DLD1 (cell line): ENCODE measurements around the gene RET.

Experiments used
- in situ Hi-C: cut with HindIII; loops from 2 replicates; pipeline ENCODE4 v1.10.0; 2017; ENCODE audit warnings: low sequenced_read_pairs

RET gene

DNA sequence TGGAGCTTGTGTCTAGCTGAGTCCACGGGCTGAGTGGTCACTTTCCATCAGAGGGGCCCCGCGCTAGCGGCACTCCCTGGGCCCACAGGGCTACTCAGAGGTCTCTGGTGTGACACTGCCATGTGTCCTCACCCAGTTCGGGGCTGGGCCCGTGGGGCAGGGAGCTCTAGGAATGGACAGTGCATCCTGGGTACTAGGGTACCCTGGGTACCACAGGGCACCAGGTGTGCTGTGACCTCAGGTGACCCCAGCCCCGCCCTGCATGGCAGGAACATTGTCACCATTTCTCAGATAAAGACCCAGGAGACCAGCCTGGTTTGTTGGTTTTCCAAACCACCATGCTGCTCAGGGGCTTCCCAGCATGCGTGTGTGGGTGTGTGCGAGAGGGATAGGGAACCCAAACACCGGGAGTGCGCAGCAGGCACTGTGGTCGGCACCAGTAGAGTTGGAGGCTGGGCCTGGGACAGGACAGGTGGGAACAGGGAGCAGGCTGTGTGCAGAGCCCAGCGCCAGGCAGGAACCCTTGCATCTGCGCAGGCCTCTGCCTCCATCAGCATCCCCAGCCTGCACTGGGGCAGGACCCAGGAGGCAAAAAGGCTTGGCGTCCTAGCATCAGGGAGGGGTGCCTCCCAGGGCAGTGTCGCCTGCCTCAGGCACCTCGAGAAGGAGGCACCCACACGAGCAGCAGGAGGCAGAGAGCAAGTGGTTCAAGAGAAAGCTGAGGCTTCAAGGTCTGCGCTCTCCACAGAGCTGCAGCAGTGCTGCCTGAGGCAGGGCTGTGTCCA, 42.0 kb downstream of the RET start:
- in situ Hi-C loops: no loop called here

DNA sequence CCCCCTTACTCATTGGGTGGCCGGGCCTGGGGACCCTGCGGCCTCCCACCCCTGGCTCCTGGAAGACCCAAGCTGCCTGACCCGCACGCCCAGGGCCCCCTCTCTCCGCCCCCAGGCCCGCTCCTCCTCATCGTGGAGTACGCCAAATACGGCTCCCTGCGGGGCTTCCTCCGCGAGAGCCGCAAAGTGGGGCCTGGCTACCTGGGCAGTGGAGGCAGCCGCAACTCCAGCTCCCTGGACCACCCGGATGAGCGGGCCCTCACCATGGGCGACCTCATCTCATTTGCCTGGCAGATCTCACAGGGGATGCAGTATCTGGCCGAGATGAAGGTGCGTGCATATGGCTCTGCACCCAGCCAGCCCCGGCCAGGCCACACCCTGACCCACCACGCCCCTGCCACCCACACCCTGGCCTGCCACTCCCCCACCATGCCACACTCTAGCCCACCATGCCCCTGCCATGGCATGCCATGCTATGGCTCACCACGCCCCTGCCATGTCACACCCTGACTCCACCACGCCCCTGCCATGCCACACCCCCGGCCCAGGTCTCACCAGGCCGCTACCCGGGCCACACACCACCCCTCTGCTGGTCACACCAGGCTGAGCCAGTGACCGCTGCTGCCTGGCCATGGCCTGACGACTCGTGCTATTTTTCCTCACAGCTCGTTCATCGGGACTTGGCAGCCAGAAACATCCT, 42.7 kb downstream of the RET start:
- in situ Hi-C loops: no loop called here

DNA sequence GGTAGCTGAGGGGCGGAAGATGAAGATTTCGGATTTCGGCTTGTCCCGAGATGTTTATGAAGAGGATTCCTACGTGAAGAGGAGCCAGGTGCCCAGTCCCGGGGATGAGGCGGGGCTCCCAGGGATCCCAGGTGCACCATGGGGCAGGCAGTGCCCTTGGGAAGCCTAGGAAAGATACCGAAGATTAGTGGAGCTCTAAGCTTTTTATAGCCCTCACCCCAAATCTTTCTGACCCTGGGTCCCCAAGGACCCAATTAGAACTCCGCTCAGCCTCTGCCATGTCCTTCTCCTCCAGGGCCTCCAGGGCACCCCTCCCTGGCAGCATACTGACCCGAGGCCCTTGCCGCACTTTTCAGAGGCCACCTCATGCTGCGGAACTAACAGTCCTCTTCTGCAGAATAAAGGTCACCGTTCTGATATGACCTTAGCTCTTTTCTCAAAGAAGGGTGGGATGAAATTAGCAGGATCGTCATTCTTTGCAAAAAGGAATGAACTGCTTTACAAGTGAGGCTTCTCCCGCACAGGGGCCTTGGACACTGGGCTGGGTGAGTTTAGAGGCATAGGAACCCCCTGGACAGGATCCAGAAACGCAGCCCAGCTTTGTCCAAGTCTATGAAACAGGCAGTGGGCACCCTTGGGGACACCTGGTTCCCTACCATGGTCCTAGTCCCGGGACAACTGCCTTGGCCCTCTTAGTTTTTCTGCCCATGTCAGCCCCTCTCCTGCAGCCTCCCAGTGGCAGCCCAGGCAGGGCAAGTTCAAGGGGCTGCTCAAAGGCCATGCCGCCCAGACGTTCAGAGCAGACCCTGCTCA, 43.5 kb downstream of the RET start:
- in situ Hi-C loops: no loop called here

DNA sequence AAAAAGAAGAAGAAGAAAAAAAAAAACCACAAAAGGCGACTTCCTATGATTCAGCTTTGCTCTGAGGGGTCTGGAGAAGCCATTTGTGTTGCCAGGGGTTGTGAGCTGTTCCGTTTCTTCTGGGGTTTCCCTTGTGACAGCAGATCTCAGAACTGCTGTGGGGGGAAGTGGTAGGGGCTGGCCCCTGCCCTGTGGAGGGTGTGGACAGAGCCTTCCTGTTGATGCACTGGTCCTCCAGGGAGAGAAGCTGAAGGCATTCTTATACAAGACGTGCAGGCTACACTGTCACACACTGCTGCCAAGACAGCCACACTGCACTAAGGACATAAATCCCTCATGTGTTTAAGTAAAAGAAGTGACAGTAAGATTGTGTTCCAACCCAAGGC, 44.1 kb downstream of the RET start:
- in situ Hi-C loops: no loop called here

DNA sequence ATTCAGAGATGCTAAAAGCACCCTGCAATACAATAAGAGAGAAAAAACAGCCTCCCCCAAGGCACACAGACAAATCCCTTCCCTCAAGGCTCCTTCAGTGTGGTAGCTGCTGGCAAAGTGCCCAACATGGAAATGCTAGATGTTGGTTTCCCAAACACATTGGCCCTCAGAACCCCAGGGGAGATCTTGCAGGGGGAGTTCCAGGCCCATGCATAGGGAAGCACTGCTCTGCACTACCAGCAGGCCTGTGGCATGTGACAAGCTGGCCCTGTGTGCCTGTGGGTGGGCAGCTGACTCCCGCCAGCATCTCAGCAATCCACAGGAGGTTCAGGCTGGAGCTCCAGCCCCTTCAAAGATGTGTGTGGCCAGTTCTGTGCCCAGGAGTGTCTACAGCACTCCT, 44.6 kb downstream of the RET start:
- in situ Hi-C loops: no loop called here

DNA sequence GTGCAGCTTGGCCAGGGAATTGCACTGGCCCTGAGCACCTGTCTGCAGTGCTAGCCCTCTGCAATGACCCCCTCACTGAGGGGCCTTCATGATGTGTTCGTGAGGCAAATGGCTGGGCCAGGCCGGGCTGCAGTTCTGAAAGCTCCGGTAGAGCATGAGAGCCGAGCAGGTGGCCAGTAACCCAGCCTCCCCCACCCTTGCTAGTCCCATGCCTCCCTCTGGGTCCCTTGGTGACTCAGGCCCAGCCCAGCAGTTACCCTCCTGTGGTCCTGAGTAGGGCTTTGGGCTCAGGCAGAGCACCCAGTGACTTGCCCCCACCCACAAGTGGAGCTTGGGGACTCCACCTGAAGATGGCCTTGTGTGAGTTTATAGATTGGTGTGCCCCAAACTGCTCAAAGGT, 45.2 kb downstream of the RET start:
- in situ Hi-C loops: no loop called here

DNA sequence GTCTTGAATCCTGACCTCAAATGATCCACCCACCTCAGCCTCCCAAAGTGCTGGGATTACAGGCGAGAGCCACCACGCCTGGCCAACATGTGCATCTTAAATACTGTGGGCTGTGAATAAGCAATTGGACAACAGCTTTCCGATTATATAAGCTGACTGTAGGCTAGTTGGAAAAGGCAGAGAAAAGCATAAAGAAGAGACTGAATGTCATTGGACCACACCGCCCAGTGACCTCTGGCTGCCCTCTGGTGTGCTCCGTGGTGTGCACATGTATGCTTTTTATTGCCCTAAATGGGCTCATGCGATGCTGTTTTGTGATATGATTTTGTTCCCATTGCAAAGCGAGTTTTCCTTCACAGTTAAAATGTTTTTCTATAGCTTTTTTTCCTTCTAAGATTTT, 46.0 kb downstream of the RET start:
- in situ Hi-C loops: no loop called here

DNA sequence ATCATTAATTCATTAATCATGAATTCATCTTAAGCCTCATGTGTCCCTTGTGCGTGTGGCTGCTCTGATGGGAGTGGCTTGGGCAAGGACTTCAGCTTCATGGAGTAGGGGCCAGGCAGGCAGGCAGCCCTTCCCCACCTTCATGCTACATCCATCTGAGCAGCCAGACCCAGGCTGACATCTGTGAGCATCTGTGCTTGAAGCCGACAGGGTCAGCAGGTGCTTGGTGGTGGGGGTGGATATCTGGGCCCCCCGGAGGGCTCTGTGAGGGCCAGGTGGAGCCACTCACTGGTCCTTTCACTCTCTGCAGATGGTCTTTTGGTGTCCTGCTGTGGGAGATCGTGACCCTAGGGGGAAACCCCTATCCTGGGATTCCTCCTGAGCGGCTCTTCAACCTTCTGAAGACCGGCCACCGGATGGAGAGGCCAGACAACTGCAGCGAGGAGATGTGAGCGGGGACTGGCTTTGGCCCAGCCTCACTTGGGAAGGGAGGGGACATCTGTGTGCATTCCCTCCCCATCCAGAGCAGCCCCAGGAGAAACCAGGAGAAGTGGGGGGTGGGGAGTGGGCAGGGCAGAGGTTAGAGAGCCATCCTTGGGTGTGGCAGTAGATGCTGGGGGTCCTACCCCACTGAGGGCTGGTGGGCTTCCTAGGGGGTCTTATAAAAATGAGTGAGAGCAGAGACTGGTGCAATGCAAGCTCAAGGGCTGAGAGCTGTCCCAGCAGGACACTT, 46.7 kb downstream of the RET start:
- in situ Hi-C loops: no loop called here

DNA sequence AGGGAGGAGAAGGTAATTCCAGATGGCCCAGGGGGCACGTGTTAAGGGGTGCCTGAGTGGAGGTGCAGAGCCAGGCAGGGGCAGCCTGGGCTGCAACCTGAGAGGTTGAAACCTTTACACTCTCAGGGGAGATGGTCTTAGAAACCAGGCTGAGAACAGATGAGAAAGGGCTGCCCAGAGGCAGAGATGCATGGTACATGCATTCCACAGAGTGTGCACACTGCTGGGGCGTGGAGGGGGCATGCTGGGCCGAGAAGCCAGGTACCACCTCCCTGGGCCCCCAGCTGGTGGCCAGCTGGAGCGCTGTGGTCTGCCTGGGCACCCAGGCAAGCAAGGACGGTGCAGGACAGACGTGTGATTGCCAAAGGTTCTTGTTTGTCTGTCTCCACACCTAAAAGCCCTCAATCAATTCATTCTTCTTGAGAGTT, 47.2 kb downstream of the RET start:
- in situ Hi-C loops: no loop called here

DNA sequence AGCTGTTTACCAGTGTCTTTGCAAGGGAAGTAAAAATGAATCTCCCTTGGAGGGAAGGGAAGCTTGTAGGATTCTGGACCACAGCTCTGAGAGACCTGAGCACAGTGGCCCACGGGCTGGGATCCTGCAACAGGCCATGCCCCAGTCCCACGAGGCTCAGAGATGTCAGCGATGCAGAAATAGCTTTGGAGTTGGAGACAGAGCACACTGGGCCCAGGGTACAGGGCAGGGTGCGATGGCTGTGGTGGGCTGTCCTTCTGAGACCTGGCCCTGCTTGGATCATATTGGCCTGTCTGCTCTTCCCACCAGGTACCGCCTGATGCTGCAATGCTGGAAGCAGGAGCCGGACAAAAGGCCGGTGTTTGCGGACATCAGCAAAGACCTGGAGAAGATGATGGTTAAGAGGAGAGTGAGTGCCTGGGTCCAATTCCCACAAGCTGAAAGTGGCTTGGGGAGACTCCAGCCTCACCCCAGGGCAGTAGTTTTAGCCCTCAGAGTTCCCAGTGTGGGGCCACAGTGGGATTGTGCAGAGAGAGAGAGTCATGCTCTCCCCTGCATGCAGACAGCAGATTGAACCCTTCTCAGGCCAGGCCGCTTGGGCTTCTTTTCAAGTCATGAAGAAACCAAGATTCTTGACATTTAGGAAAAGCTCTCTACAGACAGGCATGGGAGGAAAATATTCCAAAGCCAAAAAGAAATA, 47.9 kb downstream of the RET start:
- in situ Hi-C loops: no loop called here

DNA sequence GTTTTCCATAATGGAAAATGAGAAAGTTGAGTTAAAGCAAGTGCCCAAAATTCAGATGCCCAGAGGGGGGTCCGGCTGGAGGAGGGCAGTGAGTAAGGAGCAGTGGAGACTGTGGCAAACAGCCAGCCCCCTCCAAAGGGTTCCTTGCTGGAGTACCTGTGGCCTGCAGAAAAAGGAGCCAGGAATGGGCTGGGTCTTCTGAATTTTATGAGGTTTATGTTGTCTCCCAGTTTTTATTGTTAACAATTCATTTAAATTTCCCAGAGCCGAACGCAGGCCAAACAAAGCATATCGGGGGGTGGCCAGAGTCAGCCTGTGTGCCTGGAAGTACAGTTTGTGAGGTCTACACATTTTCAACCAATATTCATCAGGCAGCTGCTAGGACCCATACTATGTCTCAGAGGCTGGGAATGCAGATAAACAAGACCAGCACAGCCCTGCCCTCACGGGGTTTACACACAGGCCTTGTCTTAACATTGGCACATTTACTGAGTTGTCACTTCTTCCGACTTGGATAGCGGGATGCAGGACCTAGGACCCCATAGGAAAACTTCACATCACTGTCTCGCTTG, 48.5 kb downstream of the RET start:
- in situ Hi-C loops: no loop called here

DNA sequence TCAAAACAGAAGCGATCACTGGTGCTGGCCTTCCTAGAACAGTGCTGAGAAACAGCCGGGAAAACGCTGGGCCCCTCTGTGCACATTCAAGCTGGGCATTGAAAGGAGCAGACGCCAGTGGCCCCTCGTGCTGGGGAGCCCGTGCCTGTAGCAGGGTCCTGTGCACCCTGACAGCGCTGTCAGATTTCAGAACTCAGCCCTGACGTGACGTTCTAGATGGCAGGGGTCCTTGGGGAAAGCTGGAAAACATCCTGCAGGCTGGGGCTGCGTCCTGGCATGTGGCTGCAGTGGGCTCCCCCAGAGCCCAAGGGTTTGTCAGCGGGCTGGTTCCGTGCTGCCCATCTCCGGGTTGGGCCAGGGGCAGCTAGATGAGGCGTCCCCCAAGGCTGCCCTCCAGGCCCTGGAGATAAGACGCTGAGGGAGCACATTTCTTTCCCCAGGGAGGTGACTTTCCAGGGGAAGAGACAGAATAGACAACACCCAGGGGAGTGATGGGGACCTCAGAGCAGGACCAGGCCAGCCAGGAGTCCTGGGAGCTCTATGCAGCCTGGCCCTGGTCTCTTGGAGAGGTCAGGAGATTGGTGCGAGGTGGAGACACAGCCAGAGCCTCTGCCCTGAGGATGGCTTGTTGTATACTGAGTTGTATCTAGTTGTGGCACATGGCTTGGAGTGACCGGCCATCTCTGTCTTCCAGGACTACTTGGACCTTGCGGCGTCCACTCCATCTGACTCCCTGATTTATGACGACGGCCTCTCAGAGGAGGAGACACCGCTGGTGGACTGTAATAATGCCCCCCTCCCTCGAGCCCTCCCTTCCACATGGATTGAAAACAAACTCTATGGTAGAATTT, 49.2 kb downstream of the RET start:
- in situ Hi-C loops: no loop called here

DNA sequence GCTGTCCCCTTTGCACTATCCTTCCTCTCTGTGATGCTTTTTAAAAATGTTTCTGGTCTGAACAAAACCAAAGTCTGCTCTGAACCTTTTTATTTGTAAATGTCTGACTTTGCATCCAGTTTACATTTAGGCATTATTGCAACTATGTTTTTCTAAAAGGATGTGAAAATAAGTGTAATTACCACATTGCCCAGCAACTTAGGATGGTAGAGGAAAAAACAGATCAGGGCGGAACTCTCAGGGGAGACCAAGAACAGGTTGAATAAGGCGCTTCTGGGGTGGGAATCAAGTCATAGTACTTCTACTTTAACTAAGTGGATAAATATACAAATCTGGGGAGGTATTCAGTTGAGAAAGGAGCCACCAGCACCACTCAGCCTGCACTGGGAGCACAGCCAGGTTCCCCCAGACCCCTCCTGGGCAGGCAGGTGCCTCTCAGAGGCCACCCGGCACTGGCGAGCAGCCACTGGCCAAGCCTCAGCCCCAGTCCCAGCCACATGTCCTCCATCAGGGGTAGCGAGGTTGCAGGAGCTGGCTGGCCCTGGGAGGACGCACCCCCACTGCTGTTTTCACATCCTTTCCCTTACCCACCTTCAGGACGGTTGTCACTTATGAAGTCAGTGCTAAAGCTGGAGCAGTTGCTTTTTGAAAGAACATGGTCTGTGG, 50.0 kb downstream of the RET start:
- in situ Hi-C loops: no loop called here

DNA sequence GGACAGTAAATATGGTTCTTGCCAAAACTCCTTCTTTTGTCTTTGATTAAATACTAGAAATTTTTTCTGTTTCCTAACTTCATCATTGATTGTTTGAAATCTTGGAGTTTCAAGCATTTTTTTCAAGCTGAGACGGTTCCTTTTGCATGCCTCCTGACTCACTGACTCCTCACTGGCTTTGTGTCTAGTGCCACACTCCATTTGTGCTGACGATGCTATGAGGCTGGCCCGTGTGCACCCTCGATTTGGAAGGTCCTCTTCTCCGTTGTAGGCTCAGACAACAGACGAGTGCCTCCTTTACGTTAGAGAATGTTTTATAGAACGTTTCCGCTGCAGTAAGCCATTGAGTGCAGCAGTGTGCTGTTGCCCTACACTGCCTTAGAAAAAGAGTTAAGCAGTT, 50.6 kb downstream of the RET start:
- in situ Hi-C loops: no loop called here

DNA sequence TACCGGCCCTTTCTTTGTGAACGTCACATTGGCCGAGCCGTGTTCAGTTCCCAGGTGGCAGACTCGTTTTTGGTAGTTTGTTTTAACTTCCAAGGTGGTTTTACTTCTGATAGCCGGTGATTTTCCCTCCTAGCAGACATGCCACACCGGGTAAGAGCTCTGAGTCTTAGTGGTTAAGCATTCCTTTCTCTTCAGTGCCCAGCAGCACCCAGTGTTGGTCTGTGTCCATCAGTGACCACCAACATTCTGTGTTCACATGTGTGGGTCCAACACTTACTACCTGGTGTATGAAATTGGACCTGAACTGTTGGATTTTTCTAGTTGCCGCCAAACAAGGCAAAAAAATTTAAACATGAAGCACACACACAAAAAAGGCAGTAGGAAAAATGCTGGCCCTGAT, 51.5 kb downstream of the RET start:
- in situ Hi-C loops: no loop called here

DNA sequence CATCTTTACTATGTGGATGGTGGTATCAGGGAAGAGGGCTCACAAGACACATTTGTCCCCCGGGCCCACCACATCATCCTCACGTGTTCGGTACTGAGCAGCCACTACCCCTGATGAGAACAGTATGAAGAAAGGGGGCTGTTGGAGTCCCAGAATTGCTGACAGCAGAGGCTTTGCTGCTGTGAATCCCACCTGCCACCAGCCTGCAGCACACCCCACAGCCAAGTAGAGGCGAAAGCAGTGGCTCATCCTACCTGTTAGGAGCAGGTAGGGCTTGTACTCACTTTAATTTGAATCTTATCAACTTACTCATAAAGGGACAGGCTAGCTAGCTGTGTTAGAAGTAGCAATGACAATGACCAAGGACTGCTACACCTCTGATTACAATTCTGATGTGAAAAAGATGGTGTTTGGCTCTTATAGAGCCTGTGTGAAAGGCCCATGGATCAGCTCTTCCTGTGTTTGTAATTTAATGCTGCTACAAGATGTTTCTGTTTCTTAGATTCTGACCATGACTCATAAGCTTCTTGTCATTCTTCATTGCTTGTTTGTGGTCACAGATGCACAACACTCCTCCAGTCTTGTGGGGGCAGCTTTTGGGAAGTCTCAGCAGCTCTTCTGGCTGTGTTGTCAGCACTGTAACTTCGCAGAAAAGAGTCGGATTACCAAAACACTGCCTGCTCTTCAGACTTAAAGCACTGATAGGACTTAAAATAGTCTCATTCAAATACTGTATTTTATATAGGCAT, 52.3 kb downstream of the RET start:
- in situ Hi-C loops: no loop called here

DNA sequence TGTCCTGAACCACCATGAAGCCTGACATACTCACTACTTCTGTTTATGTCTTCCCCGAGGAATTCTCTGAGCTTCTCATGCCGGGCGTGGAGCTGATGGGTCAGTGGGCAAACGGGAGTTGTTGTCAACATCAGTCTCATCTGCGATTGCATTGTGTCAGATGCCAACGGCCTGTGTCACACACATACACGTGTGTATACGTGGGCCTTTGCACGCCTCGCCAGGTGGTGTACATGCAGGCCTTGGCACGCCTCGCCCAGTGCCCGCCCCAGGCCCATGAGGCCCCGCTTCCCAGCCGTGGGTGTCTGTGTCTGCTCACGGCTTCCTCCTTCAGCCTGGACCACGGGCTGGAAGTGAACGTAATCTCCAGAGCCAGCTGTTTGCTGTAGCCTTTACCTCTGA, 53.9 kb downstream of the RET start:
- in situ Hi-C loops: no loop called here

DNA sequence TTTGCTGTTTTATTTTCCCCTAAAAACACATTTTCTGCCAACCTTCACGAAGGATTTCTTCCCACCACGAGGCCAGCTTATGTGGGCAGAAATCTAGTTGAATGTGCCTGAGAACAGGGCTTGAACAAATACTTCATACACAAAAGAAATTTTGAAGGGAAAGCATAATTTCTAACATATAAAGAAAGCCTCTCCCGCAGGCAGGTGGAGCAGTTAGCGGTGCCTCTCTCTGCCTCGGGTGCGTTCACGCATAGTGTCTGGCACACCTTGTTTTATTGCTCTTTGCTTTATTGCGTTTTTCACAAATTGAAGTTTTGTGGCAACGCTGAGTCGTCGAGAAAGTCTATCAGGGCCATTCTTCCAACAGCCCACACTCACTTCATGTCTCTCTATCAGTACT, 54.4 kb downstream of the RET start:
- in situ Hi-C loops: no loop called here
